Measurements from ENCODE around the gene SELENOM. TPM values are rescaled to one million over a fixed set of nuclear protein-coding genes. Genes with fewer than 3 reads are reported as not detected.

The SELENOM gene
- total RNA-seq, 1 donor from 2014 or later, result 22.4 TPM

DNA sequence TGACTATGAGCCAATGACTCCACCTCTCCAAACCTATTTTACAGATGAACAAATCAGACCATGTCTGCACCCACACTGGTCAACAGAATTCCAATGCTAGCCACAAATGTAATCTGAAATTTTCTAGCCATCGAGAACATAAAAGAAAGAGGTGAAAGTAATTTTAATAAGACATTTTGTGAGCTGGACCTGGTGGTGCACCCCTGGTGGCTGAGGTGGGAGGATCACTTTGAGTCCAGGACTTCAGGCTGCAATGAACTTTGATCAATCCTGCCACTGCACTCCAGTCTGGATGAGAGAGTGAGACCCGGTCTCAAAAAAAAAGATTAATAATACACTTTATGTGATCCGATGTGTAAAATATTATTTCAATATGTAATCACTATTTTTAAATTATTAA, 43.2 kb upstream of the SELENOM start:
- no peak overlapping the region for H3K4me3 Mint-ChIP-seq
- no peaks in the 10 kb centered on the region for H3K9me3 Mint-ChIP-seq
- no peak for DNase-seq (ENCODE audit: extremely low spot score, unreplicated experiment)
- no peak overlapping the region for H3K27ac Mint-ChIP-seq
- H3K27me3 Mint-ChIP-seq, result peaks cover 2% of the 10 kb centered on the region
- H3K4me1 Mint-ChIP-seq (ENCODE audit: unreplicated experiment), result peaks cover 17% of the 10 kb centered on the region
- TF ChIP-seq, protein P1, sequence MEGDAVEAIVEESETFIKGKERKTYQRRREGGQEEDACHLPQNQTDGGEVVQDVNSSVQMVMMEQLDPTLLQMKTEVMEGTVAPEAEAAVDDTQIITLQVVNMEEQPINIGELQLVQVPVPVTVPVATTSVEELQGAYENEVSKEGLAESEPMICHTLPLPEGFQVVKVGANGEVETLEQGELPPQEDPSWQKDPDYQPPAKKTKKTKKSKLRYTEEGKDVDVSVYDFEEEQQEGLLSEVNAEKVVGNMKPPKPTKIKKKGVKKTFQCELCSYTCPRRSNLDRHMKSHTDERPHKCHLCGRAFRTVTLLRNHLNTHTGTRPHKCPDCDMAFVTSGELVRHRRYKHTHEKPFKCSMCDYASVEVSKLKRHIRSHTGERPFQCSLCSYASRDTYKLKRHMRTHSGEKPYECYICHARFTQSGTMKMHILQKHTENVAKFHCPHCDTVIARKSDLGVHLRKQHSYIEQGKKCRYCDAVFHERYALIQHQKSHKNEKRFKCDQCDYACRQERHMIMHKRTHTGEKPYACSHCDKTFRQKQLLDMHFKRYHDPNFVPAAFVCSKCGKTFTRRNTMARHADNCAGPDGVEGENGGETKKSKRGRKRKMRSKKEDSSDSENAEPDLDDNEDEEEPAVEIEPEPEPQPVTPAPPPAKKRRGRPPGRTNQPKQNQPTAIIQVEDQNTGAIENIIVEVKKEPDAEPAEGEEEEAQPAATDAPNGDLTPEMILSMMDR (conservative IDR thresholded peaks at IDR 0.05), result peak; percentile 68
- H3K36me3 Mint-ChIP-seq, result no peaks in the 10 kb centered on the region

DNA sequence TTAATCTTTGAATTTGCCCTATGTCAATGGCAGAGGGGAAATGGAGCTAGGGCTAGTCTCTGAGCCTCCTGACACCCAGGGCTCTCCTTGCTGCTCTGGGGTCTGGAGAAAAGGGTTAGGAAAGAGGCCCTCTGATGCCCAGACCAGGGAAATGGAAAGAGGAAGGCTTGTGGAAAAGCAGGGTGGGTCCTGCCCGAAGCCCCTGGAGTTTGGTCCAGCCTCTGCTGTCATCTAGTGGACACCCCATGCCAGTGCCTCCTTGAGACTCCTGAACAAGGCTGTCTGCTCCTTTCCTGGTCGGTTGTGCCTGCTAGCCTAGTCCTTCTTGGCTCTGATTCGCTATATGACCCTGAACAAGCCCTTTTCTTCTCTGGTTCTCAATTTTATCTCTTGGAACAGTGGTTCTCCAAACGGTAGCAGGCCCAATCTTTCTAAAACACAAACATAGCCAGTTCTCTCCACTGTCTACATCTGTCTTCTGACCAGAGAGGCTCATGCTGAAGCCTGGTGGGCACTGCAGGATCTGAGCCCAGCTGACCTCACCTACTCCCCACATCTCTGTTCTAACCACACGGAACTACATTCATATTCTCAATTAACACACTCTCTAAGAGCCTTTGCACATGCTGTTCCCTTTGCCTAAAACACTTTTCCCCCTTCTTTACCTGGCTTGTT, 41.7 kb upstream of the SELENOM start:
- Mint-ChIP-seq H3K4me3 (no peak overlapping the region), H3K36me3 (no peaks in the 10 kb centered on the region), H3K9me3 (no peaks in the 10 kb centered on the region), H3K27ac (peak overlapping the region; percentile 55), H3K27me3 (no peaks in the 10 kb centered on the region), H3K4me1 (ENCODE audit: unreplicated experiment) (peaks cover 17% of the 10 kb centered on the region)
- no peak for DNase-seq (ENCODE audit: extremely low spot score, unreplicated experiment)
- TF ChIP-seq, protein P1 (conservative IDR thresholded peaks at IDR 0.05), result peak; percentile 88

DNA sequence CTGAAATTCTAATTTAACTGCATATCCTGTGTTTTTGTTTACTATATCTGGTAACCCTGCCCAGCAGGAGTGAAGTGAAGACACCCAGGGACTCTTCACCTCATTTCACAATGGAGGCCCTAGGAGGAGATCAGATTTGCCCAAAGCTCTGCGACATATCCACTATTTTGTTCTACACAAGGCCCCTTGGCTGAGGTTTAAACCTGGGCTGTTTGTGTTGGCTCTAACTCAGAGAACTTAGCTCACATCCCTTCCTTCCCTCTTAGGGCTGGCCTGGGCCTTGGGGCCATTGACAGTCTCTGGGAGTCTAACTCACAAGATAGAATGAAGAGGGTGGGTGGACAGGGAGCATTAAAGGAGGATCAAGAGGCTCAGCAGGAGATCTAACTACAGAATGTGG, 41.1 kb upstream of the SELENOM start:
- DNase-seq (ENCODE audit: extremely low spot score, unreplicated experiment), result no peak
- Mint-ChIP-seq H3K27me3 (no peaks in the 10 kb centered on the region), H3K4me1 (ENCODE audit: unreplicated experiment) (peaks cover 17% of the 10 kb centered on the region), H3K27ac (peak overlapping the region; percentile 55), H3K4me3 (no peak overlapping the region), H3K36me3 (no peaks in the 10 kb centered on the region), H3K9me3 (no peaks in the 10 kb centered on the region)
- TF ChIP-seq, protein P1 (conservative IDR thresholded peaks at IDR 0.05), result no peak

DNA sequence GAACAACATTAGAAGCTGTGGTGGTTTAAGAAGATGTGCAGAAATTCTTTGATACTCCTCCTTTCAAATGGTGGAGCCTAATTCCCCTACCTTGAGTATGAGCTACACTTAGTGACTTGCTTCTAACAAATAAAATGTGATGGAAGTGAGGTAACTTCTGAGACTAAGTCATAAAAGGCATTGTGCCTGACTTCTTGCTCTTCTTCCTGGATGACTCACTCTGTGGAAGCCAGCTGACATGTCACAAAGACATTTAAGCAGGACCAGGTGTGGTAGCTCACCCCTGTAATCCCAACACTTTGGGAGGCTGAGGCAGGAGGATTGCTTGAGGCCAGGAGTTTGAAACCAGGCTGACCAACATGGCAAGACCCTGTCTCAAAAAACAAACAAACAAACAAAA, 36.9 kb upstream of the SELENOM start:
- H3K4me1 Mint-ChIP-seq (ENCODE audit: unreplicated experiment), result peaks cover 7% of the 10 kb centered on the region
- no peak for DNase-seq (ENCODE audit: extremely low spot score, unreplicated experiment)
- no peak overlapping the region for H3K27ac Mint-ChIP-seq
- no peaks in the 10 kb centered on the region for H3K36me3 Mint-ChIP-seq
- H3K9me3 Mint-ChIP-seq, result no peaks in the 10 kb centered on the region
- TF ChIP-seq, protein P1 (conservative IDR thresholded peaks at IDR 0.05), result no peak
- no peak overlapping the region for H3K4me3 Mint-ChIP-seq
- H3K27me3 Mint-ChIP-seq, result peaks cover 5% of the 10 kb centered on the region

DNA sequence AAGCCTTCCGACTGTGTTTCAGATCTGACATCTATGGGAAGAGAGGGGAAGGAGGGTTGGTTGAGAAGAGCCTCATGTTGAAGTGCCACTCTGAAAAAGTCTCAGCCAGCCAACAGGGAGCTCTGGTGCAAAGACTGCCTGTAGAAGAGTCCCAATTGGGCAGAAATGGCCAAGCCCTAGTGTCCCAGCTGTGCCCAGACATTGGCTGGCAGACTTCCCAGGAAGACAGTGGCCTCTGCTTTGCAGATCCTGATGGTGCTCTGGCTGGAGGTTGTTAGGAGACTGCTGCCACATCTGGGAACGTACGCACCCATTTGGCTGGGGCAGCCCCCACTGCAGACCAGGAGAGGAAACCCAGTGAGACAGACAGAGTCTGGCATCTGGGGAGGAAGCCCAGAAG, 36.2 kb upstream of the SELENOM start:
- Mint-ChIP-seq H3K9me3 (no peaks in the 10 kb centered on the region), H3K27me3 (peaks cover 5% of the 10 kb centered on the region), H3K4me1 (ENCODE audit: unreplicated experiment) (peaks cover under 1% of the 10 kb centered on the region), H3K4me3 (no peak overlapping the region), H3K27ac (no peak overlapping the region), H3K36me3 (no peaks in the 10 kb centered on the region)
- TF ChIP-seq, protein P1 (conservative IDR thresholded peaks at IDR 0.05), result no peak
- no peak for DNase-seq (ENCODE audit: extremely low spot score, unreplicated experiment)

Data from type B pancreatic cell (in vitro differentiated cells).